Measurements from ENCODE around the gene MYO16.

Gene MYO16

GRCh38 chr13:108993346-108993745, 363.9 kb downstream of the MYO16 start:
- DNase-seq, result no peak
- no peak overlapping the region for H3K27ac Mint-ChIP-seq
- no peak for TF ChIP-seq CTCF (IDR thresholded peaks at IDR 0.05)
- no peaks in the 10 kb centered on the region for H3K4me1 Mint-ChIP-seq
- H3K4me3 Mint-ChIP-seq, result no peak overlapping the region
- no peaks in the 10 kb centered on the region for H3K36me3 Mint-ChIP-seq (ENCODE audit: low read depth)
- no peaks in the 10 kb centered on the region for H3K9me3 Mint-ChIP-seq
- peaks cover 4% of the 10 kb centered on the region for H3K27me3 Mint-ChIP-seq (ENCODE audit: low read depth, poor library complexity)

- H3K9me3 Mint-ChIP-seq, result no peaks in the 10 kb centered on the region
- H3K27ac Mint-ChIP-seq, result no peak overlapping the region
- peaks cover 6% of the 10 kb centered on the region for H3K4me1 Mint-ChIP-seq
- H3K36me3 Mint-ChIP-seq (ENCODE audit: low read depth), result no peaks in the 10 kb centered on the region
- TF ChIP-seq CTCF (IDR thresholded peaks at IDR 0.05), result no peak
- no peaks in the 10 kb centered on the region for H3K27me3 Mint-ChIP-seq (ENCODE audit: low read depth, poor library complexity)
- no peak overlapping the region for H3K4me3 Mint-ChIP-seq
- DNase-seq, result no peak
Observed at GRCh38 chr13:108996430-108996829, 367.0 kb downstream of the MYO16 start.

- Mint-ChIP-seq H3K4me3 (no peak overlapping the region), H3K27me3 (ENCODE audit: low read depth, poor library complexity) (no peaks in the 10 kb centered on the region), H3K4me1 (peaks cover 6% of the 10 kb centered on the region), H3K9me3 (no peaks in the 10 kb centered on the region), H3K36me3 (ENCODE audit: low read depth) (no peaks in the 10 kb centered on the region), H3K27ac (no peak overlapping the region)
- no peak for TF ChIP-seq CTCF (IDR thresholded peaks at IDR 0.05)
- peak; percentile 10 for DNase-seq
Observed at GRCh38 chr13:109000207-109000606, 370.8 kb downstream of the MYO16 start.

GRCh38 chr13:109002934-109003333, 373.5 kb downstream of the MYO16 start:
- no peaks in the 10 kb centered on the region for H3K36me3 Mint-ChIP-seq (ENCODE audit: low read depth)
- H3K27ac Mint-ChIP-seq, result no peak overlapping the region
- H3K9me3 Mint-ChIP-seq, result no peaks in the 10 kb centered on the region
- no peak for DNase-seq
- no peaks in the 10 kb centered on the region for H3K27me3 Mint-ChIP-seq (ENCODE audit: low read depth, poor library complexity)
- no peak overlapping the region for H3K4me3 Mint-ChIP-seq
- no peak for TF ChIP-seq CTCF (IDR thresholded peaks at IDR 0.05)
- peaks cover 6% of the 10 kb centered on the region for H3K4me1 Mint-ChIP-seq

GRCh38 chr13:109007946-109008345, 378.5 kb downstream of the MYO16 start:
- H3K36me3 Mint-ChIP-seq (ENCODE audit: low read depth), result no peaks in the 10 kb centered on the region
- TF ChIP-seq CTCF (IDR thresholded peaks at IDR 0.05), result no peak
- H3K9me3 Mint-ChIP-seq, result no peaks in the 10 kb centered on the region
- H3K27me3 Mint-ChIP-seq (ENCODE audit: low read depth, poor library complexity), result no peaks in the 10 kb centered on the region
- H3K4me3 Mint-ChIP-seq, result no peak overlapping the region
- no peak overlapping the region for H3K27ac Mint-ChIP-seq
- H3K4me1 Mint-ChIP-seq, result no peaks in the 10 kb centered on the region
- no peak for DNase-seq

GRCh38 chr13:109009756-109010155, 380.3 kb downstream of the MYO16 start:
- Mint-ChIP-seq H3K4me1 (no peaks in the 10 kb centered on the region), H3K27ac (no peak overlapping the region), H3K27me3 (ENCODE audit: low read depth, poor library complexity) (no peaks in the 10 kb centered on the region), H3K9me3 (peaks cover 7% of the 10 kb centered on the region), H3K4me3 (no peak overlapping the region), H3K36me3 (ENCODE audit: low read depth) (no peaks in the 10 kb centered on the region)
- no peak for DNase-seq
- TF ChIP-seq CTCF (IDR thresholded peaks at IDR 0.05), result no peak

Measured in nephron progenitor cell (in vitro differentiated cells).